ENCODE data around the gene PIGN. TPM values are rescaled to one million over a fixed set of nuclear protein-coding genes. Genes with fewer than 3 reads are reported as not detected.

PIGN gene
- total RNA-seq, 1 experiment from 2014 or later, result 30.9 TPM

DNA sequence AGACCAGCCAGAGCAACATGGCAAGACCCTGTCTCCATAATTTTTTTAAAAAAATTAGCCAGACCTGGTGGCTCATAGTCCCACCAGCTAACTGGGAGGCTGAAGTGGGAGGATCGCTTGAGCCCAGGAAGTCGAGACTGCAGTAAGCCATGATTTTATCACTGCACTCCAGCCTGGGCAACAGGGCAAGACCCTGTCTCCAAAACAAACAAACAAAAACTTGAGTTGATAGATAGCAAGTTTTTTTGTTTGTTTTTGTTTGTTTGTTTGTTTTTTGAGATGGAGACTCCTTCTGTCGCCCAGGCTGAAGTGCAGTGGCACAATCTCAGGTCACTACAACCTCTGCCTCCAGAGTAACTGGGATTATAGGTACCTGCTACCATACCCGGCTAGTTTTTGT, 19.0 kb upstream of the PIGN start:
- H2BK120ac ChIP-seq (ENCODE audit: low read depth, low read length, poor library complexity, severe bottlenecking), result no peak overlapping the region
- no peak overlapping the region for H2BK12ac ChIP-seq (ENCODE audit: insufficient read length, low read depth, low read length)
- no peak overlapping the region for H3K14ac ChIP-seq (ENCODE audit: insufficient read depth, low read length)
- Mint-ChIP-seq H3K27me3 (ENCODE audit: low read depth) (no peaks in the 10 kb centered on the region), H3K9me3 (0 out of 5 replicates have a peak, but pooled peaks cover 0 to 2% of the 10 kb centered on the region in 2 experiments), H3K4me3 (no peak overlapping the region), H3K36me3 (ENCODE audit: insufficient read depth in 1 of 3, low read depth in 3 of 3) (peaks cover 0 to 8% (median 5%) of the 10 kb centered on the region in 3 experiments; a peak in 4 of 7 replicates), H3K27ac (no peak overlapping the region), H3K4me1 (peaks cover 3 to 5% of the 10 kb centered on the region in 2 experiments; a peak in 2 of 4 replicates)
- no peak overlapping the region for H4K8ac ChIP-seq (replicated peaks; ENCODE audit: insufficient read length, low read depth, low read length)
- no CpG with 5 or more reads among the region's 4 CpGs for WGBS (ENCODE audit: extremely low coverage, insufficient read length, low lambda C conversion rate)
- H3K4me1 ChIP-seq (ENCODE audit: insufficient read depth, low read length), result no peaks in the 10 kb centered on the region; the same call in 1 of the 2 replicates
- H4K20me1 ChIP-seq (ENCODE audit: control insufficient read depth, insufficient read depth, insufficient read length), result no peaks in the 10 kb centered on the region
- H3K18ac ChIP-seq (ENCODE audit: insufficient read length, low read depth, low read length), result no peak overlapping the region
- H2BK15ac ChIP-seq (ENCODE audit: low read depth, low read length), result no peak overlapping the region
- peaks cover 6% of the 10 kb centered on the region for H3K79me1 ChIP-seq (ENCODE audit: insufficient read depth, low read depth, low read length, poor library complexity, severe bottlenecking)
- H3K56ac ChIP-seq (ENCODE audit: insufficient read length, low read depth, low read length), result no peak overlapping the region
- no peaks in the 10 kb centered on the region for H3K23me2 ChIP-seq (ENCODE audit: insufficient read length, low read depth, low read length, poor library complexity, severe bottlenecking)
- no peak overlapping the region for H3K27ac ChIP-seq (ENCODE audit: insufficient read length, low read depth, low read length)
- no peak overlapping the region for H2BK5ac ChIP-seq (ENCODE audit: insufficient read length, low read length)
- TF ChIP-seq, protein P1, sequence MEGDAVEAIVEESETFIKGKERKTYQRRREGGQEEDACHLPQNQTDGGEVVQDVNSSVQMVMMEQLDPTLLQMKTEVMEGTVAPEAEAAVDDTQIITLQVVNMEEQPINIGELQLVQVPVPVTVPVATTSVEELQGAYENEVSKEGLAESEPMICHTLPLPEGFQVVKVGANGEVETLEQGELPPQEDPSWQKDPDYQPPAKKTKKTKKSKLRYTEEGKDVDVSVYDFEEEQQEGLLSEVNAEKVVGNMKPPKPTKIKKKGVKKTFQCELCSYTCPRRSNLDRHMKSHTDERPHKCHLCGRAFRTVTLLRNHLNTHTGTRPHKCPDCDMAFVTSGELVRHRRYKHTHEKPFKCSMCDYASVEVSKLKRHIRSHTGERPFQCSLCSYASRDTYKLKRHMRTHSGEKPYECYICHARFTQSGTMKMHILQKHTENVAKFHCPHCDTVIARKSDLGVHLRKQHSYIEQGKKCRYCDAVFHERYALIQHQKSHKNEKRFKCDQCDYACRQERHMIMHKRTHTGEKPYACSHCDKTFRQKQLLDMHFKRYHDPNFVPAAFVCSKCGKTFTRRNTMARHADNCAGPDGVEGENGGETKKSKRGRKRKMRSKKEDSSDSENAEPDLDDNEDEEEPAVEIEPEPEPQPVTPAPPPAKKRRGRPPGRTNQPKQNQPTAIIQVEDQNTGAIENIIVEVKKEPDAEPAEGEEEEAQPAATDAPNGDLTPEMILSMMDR (conservative IDR thresholded peaks at IDR 0.05), result no peak
- no peak overlapping the region for H3K4ac ChIP-seq (ENCODE audit: low read depth, low read length)
- H3K9me3 ChIP-seq (ENCODE audit: control insufficient read depth, low read depth, low read length), result no peaks in the 10 kb centered on the region
- no peaks in the 10 kb centered on the region for H3K27me3 ChIP-seq (ENCODE audit: insufficient read depth, low read length)
- H4K91ac ChIP-seq (ENCODE audit: insufficient read length, low read depth, low read length), result no peak overlapping the region
- no peak overlapping the region for H2AFZ ChIP-seq (ENCODE audit: low read length)
- no peak overlapping the region for H3K9ac ChIP-seq (ENCODE audit: extremely low read depth, insufficient read length, low read length)
- no peak overlapping the region for H3K4me2 ChIP-seq (ENCODE audit: insufficient read depth, insufficient read length, low read length)
- no peak overlapping the region for H2BK20ac ChIP-seq (ENCODE audit: low read depth, low read length, poor library complexity, severe bottlenecking)
- no peak overlapping the region for H3T11ph ChIP-seq (ENCODE audit: low read length)
- H2AK5ac ChIP-seq (ENCODE audit: insufficient read length, low read length), result no peak overlapping the region
- H3K79me2 ChIP-seq (ENCODE audit: insufficient read depth, low read length), result peaks cover 2% of the 10 kb centered on the region; the same call in 1 of the 2 replicates
- H4K5ac ChIP-seq (ENCODE audit: insufficient read length, low read depth, low read length), result no peak overlapping the region
- H3K23ac ChIP-seq (ENCODE audit: insufficient read length, low read depth, low read length), result no peak overlapping the region
- DNase-seq, result no peak

All from H9 (cell line).